Tongue (tissue), 2 donors: ENCODE results near the gene TEPSIN. TPM values are rescaled to one million over a fixed set of nuclear protein-coding genes. Genes with fewer than 3 reads are reported as not detected.

ENCODE experiments used
- DNase-seq: peaks from one replicate; pipeline ENCODE4 v3.0.0-alpha.2; 2015
- total RNA-seq: library from RNA; depleted of rRNA; stranded (reverse); fragments of >200 nt; gene quantifications from one replicate; pipeline ENCODE4 v1.2.3, GENCODE V29; 2014

TEPSIN gene
- 14.6 TPM for total RNA-seq

GRCh38 chr17:81238815-81239713 lies at the start of gene TEPSIN, which contains the start of gene NDUFAF8:
Gene TEPSIN, minus strand, starts transcription at chr17:81239055. Its CDS starts 22 bp downstream, at chr17:81239033.
Gene NDUFAF8, plus strand, starts transcription at chr17:81239318. Its CDS starts 46 bp downstream, at chr17:81239364.
- DNase-seq: peak; percentile 100

GRCh38 chr17:81287741-81288430 lies 49.0 kb upstream of the TEPSIN start:
- DNase-seq: no peak

GRCh38 chr17:81287152-81287551 lies 48.3 kb upstream of the TEPSIN start:
- DNase-seq: peak; percentile 79

GRCh38 chr17:81286491-81287145 lies 47.8 kb upstream of the TEPSIN start:
- peak; percentile 92 for DNase-seq

- DNase-seq: peak; percentile 25
Observed at GRCh38 chr17:81285894-81286293, 47.0 kb upstream of the TEPSIN start.

- peak; percentile 50 for DNase-seq
Observed at GRCh38 chr17:81285179-81285878, 46.5 kb upstream of the TEPSIN start.

- no peak for DNase-seq
Observed at GRCh38 chr17:81282876-81283275, 44.0 kb upstream of the TEPSIN start.

GRCh38 chr17:81282141-81282540 lies 43.3 kb upstream of the TEPSIN start:
- no peak for DNase-seq

GRCh38 chr17:81280571-81280970 lies 41.7 kb upstream of the TEPSIN start:
- DNase-seq: no peak

GRCh38 chr17:81279278-81280275 lies 40.7 kb upstream of the TEPSIN start:
- no peak for DNase-seq

GRCh38 chr17:81278831-81279230 lies 40.0 kb upstream of the TEPSIN start:
- DNase-seq: no peak

- no peak for DNase-seq
Observed at GRCh38 chr17:81277946-81278693, 39.3 kb upstream of the TEPSIN start.

GRCh38 chr17:81277421-81277820 lies 38.6 kb upstream of the TEPSIN start:
- peak; percentile 86 for DNase-seq

- DNase-seq: no peak
Observed at GRCh38 chr17:81276781-81277180, 37.9 kb upstream of the TEPSIN start.

GRCh38 chr17:81274471-81274855 lies 35.6 kb upstream of the TEPSIN start:
- no peak for DNase-seq

GRCh38 chr17:81273698-81274470 lies 35.0 kb upstream of the TEPSIN start:
- DNase-seq: no peak

- no peak for DNase-seq
Observed at GRCh38 chr17:81272616-81273015, 33.8 kb upstream of the TEPSIN start.

GRCh38 chr17:81271226-81271625 lies 32.4 kb upstream of the TEPSIN start:
- DNase-seq: no peak

GRCh38 chr17:81270279-81270678 lies 31.4 kb upstream of the TEPSIN start:
- DNase-seq: no peak
